Erythroblast (primary cell): ENCODE data around the gene ZNF768.

Experiments used
- GATA1 ChIP-seq: IDR thresholded peaks from 2 replicates; pipeline ENCODE4 v1.6.1; 2011; ENCODE audit warnings: low read depth, mild to moderate bottlenecking, control low read depth, low read length, moderate library complexity
- POLR2A ChIP-seq: IDR thresholded peaks from 2 replicates; pipeline ENCODE4 v1.6.1; 2011; ENCODE audit warnings: mild to moderate bottlenecking, low read length

- TF ChIP-seq POLR2A (no peak), GATA1 (no peak)
Measured at GRCh38 chr16:30567160-30567990, 41.0 kb upstream of the ZNF768 start.
